HT1080 (cell line): ENCODE data around the gene PRDX3. TPM values are rescaled to one million over a fixed set of nuclear protein-coding genes. Genes with fewer than 3 reads are reported as not detected.

Experiments
- DNase-seq: peaks from one replicate; pipeline ENCODE4 v3.0.0-alpha.2; 2015; ENCODE audit warnings: low read depth
- small RNA-seq: library from RNA; depleted of rRNA; stranded (forward); fragments of <200 nt; gene quantifications from one replicate; pipeline ENCODE3, GENCODE V24; 2014
- total RNA-seq: library from RNA; depleted of rRNA; stranded (reverse); fragments of >200 nt; shearing (Covaris generic); gene quantifications from 2 replicates; pipeline ENCODE4 v1.2.3, GENCODE V29; 2014; rRNA removed

Gene PRDX3
- total RNA-seq, 1 experiment from 2014 or later: 341 TPM

GRCh38 chr10:119131512-119132240 is 46.9 kb downstream of the PRDX3 start:
- DNase-seq: peak; percentile 42

- no peak for DNase-seq
Measured at GRCh38 chr10:119129721-119130120, 48.9 kb downstream of the PRDX3 start.

- DNase-seq: no peak
Measured at GRCh38 chr10:119125942-119126341, 52.7 kb downstream of the PRDX3 start.

- DNase-seq: no peak
Measured at GRCh38 chr10:119120875-119121274, 57.7 kb downstream of the PRDX3 start.

GRCh38 chr10:119120413-119120867 is 58.2 kb downstream of the PRDX3 start:
- DNase-seq: peak; percentile 23

GRCh38 chr10:119119400-119119799 is 59.2 kb downstream of the PRDX3 start:
- DNase-seq: no peak

- DNase-seq: no peak
Measured at GRCh38 chr10:119118231-119118630, 60.4 kb downstream of the PRDX3 start.

Small RNA genes lying within 50 kb of the gene (small RNA-seq; reads per million reads assigned to genes)
- gene RN7SL749P: not detected

Other genes starting within 250 kb of the PRDX3 start
- gene NANOS1, start 149.1 kb downstream of the PRDX3 start, total RNA-seq: 0.39 and 0.57 TPM in 2 replicates
- gene EIF3A, start 98.0 kb downstream of the PRDX3 start, total RNA-seq: 80.7 and 94.2 TPM in 2 replicates
- 26.6 and 33.8 TPM in 2 replicates for gene DENND10, start 74.7 kb downstream of the PRDX3 start, total RNA-seq
- gene SFXN4, start 13.1 kb downstream of the PRDX3 start, total RNA-seq: 30.4 and 36.7 TPM in 2 replicates
- 11.4 TPM in 2 replicates for gene GRK5, start 28.8 kb upstream of the PRDX3 start, total RNA-seq